OCI-LY7 (cell line): Measurements from ENCODE around the gene FBXW11. TPM values are rescaled to one million over a fixed set of nuclear protein-coding genes. Genes with fewer than 3 reads are reported as not detected.

ENCODE experiments used
- BruUV-seq: library from RNA; stranded (reverse); fragments of 400-500 nt; replicated peaks from 2 replicates; lab custom pipeline; 2021; lab: Mats Ljungman, UMichigan
- CTCF ChIA-PET: fragments of 300-600 bp; sonication (Branson Sonifier 250); formaldehyde crosslinking; loops from one replicate; lab custom pipeline; 2022; ENCODE audit warnings: antibody characterized with exemption; ENCODE audit not compliant: unreplicated experiment; lab: Charles Lee
- POLR2A ChIA-PET: fragments of 300-600 bp; sonication (Branson Sonifier 250); formaldehyde crosslinking; loops from one replicate; lab custom pipeline; 2022; ENCODE audit warnings: antibody characterized with exemption; lab: Charles Lee
- DNase-seq: peaks from one replicate; pipeline ENCODE4 v3.0.0-alpha.2; 2015; ENCODE audit warnings: low spot score
- H2AFZ ChIP-seq: fragments of 200-600 bp; sonication (generic), shearing (Covaris generic); 2 replicates; pipeline ENCODE4 v1.6.1; 2014; ENCODE audit warnings: mild to moderate bottlenecking, antibody characterized with exemption, low read length, moderate library complexity
- H3K27ac ChIP-seq: fragments of 200-600 bp; sonication (generic); 2 replicates; pipeline ENCODE4 v1.5.1; 2014; ENCODE audit warnings: mixed run types, low read depth, mild to moderate bottlenecking, moderate library complexity, low read length, inconsistent platforms; ENCODE audit not compliant: poor library complexity, severe bottlenecking
- H3K36me3 ChIP-seq: fragments of 200-600 bp; sonication (generic); 2 replicates; pipeline ENCODE4 v1.6.1; 2014; ENCODE audit warnings: mild to moderate bottlenecking, antibody characterized with exemption, low read length, moderate library complexity, mixed read lengths; ENCODE audit not compliant: insufficient read depth
- H3K4me1 ChIP-seq: fragments of 200-600 bp; sonication (generic); 2 replicates; pipeline ENCODE4 v1.5.1; 2014; ENCODE audit warnings: mild to moderate bottlenecking, low read length; ENCODE audit not compliant: insufficient read depth, poor library complexity, severe bottlenecking
- H3K4me2 ChIP-seq: fragments of 200-600 bp; sonication (generic); 2 replicates; pipeline ENCODE4 v1.6.1; 2014; ENCODE audit warnings: mild to moderate bottlenecking, low read length
- H3K4me3 ChIP-seq: fragments of 200-600 bp; sonication (generic); 2 replicates; pipeline ENCODE4 v1.5.1; 2014; ENCODE audit warnings: mild to moderate bottlenecking, low read depth, low read length; ENCODE audit not compliant: poor library complexity, severe bottlenecking
- H3K79me2 ChIP-seq: fragments of 200-600 bp; sonication (generic); 2 replicates; pipeline ENCODE4 v1.6.1; 2016; ENCODE audit warnings: low read depth, mild to moderate bottlenecking, low read length, moderate library complexity, mixed read lengths; ENCODE audit not compliant: insufficient read depth
- H3K9me2 ChIP-seq: fragments of 200-600 bp; sonication (generic); 2 replicates; pipeline ENCODE4 v1.6.1; 2016; ENCODE audit warnings: mild to moderate bottlenecking, low read length, mixed read lengths; ENCODE audit not compliant: insufficient read depth
- H3K9me3 ChIP-seq: fragments of 200-600 bp; sonication (generic); 2 replicates; pipeline ENCODE4 v1.6.1; 2014; ENCODE audit warnings: mild to moderate bottlenecking, mixed run types, low read length, mixed read lengths
- H4K20me1 ChIP-seq: fragments of 200-600 bp; sonication (generic); 2 replicates; pipeline ENCODE4 v1.6.1; 2014; ENCODE audit warnings: mild to moderate bottlenecking, antibody characterized with exemption, low read length, moderate library complexity, mixed read lengths; ENCODE audit not compliant: insufficient read depth
- EZH2phosphoT487 ChIP-seq: fragments of 200-600 bp; sonication (generic); IDR thresholded peaks from 2 replicates; pipeline ENCODE4 v1.6.1; 2018; ENCODE audit warnings: low read depth, borderline replicate concordance, mild to moderate bottlenecking, mixed run types, antibody characterized with exemption, low read length, moderate library complexity, mixed read lengths
- intact Hi-C: fragments of 100-400 bp; cut with micrococcal nuclease; formaldehyde crosslinking; loops from one replicate; pipeline ENCODE4 v1.10.0; 2022; ENCODE audit not compliant: unreplicated experiment
- total RNA-seq, 2 experiments: library from RNA; depleted of rRNA in 1 of 2; stranded (reverse); fragments of >200 nt in 1 of 2; shearing (Covaris generic) in 1 of 2; gene quantifications; 2 replicates each; pipeline ENCODE4 v1.2.3, GENCODE V29; 2014 to 2022
- TF ChIP-seq, protein P1 (sequence below): fragments of 200-600 bp; sonication (generic); conservative IDR thresholded peaks from 2 replicates; pipeline ENCODE4 v1.5.1; 2014; ENCODE audit warnings: mild to moderate bottlenecking, antibody characterized with exemption, low read length, moderate library complexity, mixed read lengths

The FBXW11 gene
- total RNA-seq, 2 experiments from 2014 or later, result 33.0 to 51.5 TPM

DNA sequence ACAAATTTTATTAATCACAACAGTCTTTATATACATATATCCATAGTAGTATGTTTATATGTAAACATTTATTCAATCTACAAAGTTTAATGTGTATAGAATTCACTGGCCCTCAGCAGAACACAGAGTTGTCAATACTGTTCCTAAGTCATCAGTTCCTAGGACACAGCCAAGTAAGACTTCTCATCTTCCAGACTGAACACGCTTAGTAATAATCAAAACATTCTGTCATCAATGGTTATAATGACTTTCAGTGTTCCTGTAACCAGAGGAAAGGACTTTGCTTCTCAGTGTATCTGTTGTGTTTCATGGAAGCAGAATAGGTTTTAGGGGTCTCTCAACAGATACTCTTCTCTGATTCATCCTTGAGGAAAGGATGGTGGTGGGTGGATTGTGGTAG, 138.7 kb downstream of the FBXW11 start:
- intact Hi-C loops, result no loop called here
- Histone ChIP-seq H3K79me2 (no peaks in the 10 kb centered on the region), H3K4me2 (no peak overlapping the region), H3K4me3 (no peak overlapping the region), H3K27ac (no peak overlapping the region), H3K4me1 (no peaks in the 10 kb centered on the region), H2AFZ (no peak overlapping the region), H3K9me2 (no peaks in the 10 kb centered on the region), H3K9me3 (no peaks in the 10 kb centered on the region), H4K20me1 (no peaks in the 10 kb centered on the region), H3K36me3 (peaks cover 54% of the 10 kb centered on the region)
- DNase-seq, result no peak
- ChIA-PET CTCF (no interaction called here), POLR2A (no interaction called here)
- BruUV-seq, result no TSS peak
- TF ChIP-seq, protein P1, sequence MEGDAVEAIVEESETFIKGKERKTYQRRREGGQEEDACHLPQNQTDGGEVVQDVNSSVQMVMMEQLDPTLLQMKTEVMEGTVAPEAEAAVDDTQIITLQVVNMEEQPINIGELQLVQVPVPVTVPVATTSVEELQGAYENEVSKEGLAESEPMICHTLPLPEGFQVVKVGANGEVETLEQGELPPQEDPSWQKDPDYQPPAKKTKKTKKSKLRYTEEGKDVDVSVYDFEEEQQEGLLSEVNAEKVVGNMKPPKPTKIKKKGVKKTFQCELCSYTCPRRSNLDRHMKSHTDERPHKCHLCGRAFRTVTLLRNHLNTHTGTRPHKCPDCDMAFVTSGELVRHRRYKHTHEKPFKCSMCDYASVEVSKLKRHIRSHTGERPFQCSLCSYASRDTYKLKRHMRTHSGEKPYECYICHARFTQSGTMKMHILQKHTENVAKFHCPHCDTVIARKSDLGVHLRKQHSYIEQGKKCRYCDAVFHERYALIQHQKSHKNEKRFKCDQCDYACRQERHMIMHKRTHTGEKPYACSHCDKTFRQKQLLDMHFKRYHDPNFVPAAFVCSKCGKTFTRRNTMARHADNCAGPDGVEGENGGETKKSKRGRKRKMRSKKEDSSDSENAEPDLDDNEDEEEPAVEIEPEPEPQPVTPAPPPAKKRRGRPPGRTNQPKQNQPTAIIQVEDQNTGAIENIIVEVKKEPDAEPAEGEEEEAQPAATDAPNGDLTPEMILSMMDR, result no peak
- TF ChIP-seq EZH2phosphoT487, result no peak

DNA sequence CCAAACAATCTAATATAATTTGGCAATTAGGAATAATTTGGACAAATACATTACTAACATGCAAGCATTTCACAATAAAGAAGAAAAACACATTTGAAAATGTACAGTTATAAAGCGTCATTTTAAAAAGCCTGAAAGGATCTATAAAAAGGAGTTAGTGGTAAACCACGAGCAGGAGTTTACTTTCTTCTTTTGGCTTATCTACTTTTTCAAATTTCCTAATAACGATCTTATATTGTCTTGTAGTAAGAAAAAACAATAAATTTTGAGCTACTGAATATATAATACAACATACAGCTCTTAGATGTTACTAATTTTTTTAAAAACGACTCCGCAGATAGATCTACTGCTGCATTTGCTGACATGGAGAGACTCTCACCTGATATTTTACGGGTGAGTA, 141.0 kb downstream of the FBXW11 start:
- ChIA-PET POLR2A (interaction anchor here (0.6 to 0.9 kb wide), 3 partner anchors 10 to 507 kb away, joined by 3 to 4 read pairs (median 3); no protein-coding TSS in a partner anchor), CTCF (interaction anchor here (0.6 kb wide), 1 partner anchor 470 kb away, joined by 8 read pairs; no protein-coding TSS in a partner anchor)
- H3K4me2 ChIP-seq, result no peak overlapping the region
- no peaks in the 10 kb centered on the region for H3K9me3 ChIP-seq
- no peaks in the 10 kb centered on the region for H3K79me2 ChIP-seq
- H3K4me3 ChIP-seq, result no peak overlapping the region
- H4K20me1 ChIP-seq, result no peaks in the 10 kb centered on the region
- H2AFZ ChIP-seq, result no peak overlapping the region
- no peak overlapping the region for H3K27ac ChIP-seq
- H3K9me2 ChIP-seq, result no peaks in the 10 kb centered on the region
- intact Hi-C loops, result no loop called here
- TF ChIP-seq EZH2phosphoT487, result no peak
- TF ChIP-seq, protein P1, result no peak
- no peak for DNase-seq
- no peaks in the 10 kb centered on the region for H3K4me1 ChIP-seq
- peaks cover 45% of the 10 kb centered on the region for H3K36me3 ChIP-seq
- no TSS peak for BruUV-seq

DNA sequence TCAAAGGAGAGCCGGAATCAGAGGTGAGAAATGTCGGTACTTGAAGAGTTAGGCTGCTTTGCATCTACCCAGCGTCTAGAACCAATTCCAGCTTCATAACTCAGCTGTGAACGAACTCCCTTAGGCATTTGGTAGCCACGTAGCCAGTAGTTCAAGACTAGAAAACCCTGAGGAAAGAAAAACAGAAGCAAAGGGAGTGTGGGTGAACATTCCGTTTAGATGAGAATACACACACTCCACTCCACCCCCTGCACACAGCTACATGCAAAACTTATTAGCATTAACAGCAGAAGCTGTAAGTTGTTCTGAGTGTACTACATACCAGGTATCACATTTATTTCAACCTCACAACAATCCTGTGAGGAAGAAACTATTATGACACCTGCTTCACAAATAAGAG, 142.5 kb downstream of the FBXW11 start:
- H3K9me2 ChIP-seq, result no peaks in the 10 kb centered on the region

More for the DNA sequence above, 142.5 kb downstream of the FBXW11 start:
- DNase-seq, result no peak
- ChIA-PET POLR2A (no interaction called here), CTCF (no interaction called here)
- BruUV-seq, result no TSS peak
- TF ChIP-seq, protein P1, result no peak
- no peak for TF ChIP-seq EZH2phosphoT487
- intact Hi-C loops, result no loop called here
- H3K4me1 ChIP-seq, result no peaks in the 10 kb centered on the region
- H4K20me1 ChIP-seq, result no peaks in the 10 kb centered on the region
- H3K27ac ChIP-seq, result no peak overlapping the region
- H3K36me3 ChIP-seq, result peaks cover 32% of the 10 kb centered on the region
- no peak overlapping the region for H2AFZ ChIP-seq
- H3K79me2 ChIP-seq, result no peaks in the 10 kb centered on the region
- no peaks in the 10 kb centered on the region for H3K9me3 ChIP-seq
- no peak overlapping the region for H3K4me2 ChIP-seq
- no peak overlapping the region for H3K4me3 ChIP-seq
